SK-N-SH (cell line): Measurements from ENCODE around the gene SETBP1. TPM values are rescaled to one million over a fixed set of nuclear protein-coding genes. Genes with fewer than 3 reads are reported as not detected.

Experiments used
- CTCF ChIA-PET: fragments of 300-600, 350-600 bp; formaldehyde crosslinking; extraction: SDS; loops from one replicate; lab custom pipeline; 2021; lab: Yijun Ruan, JAX
- POLR2A ChIA-PET: fragments of 350-600 bp; sonication (Branson Sonifier 250); formaldehyde crosslinking; extraction: SDS; loops from one replicate; lab custom pipeline; 2020; ENCODE audit warnings: antibody characterized with exemption, inconsistent platforms; lab: Yijun Ruan, JAX
- DNase-seq: peaks from one replicate; pipeline ENCODE4 v3.0.0; 2012
- H2AFZ ChIP-seq: fragments of 200-600 bp; sonication (generic); 2 replicates; pipeline ENCODE4 v1.8.1; 2016; ENCODE audit warnings: antibody characterized with exemption, mild to moderate bottlenecking, low read depth
- H3F3A ChIP-seq: fragments of 200-600 bp; sonication (generic); replicated peaks from 2 replicates; pipeline ENCODE3; 2016; ENCODE audit warnings: antibody characterized with exemption, mild to moderate bottlenecking; ENCODE audit not compliant: insufficient read depth
- H3K27ac ChIP-seq, 2 experiments: fragments of 200-500 bp in 1 of 2; fragments of 200-600 bp in 1 of 2; sonication (Bioruptor generic) in 1 of 2; sonication (generic), shearing (Covaris generic) in 1 of 2; 2 replicates each; pipeline versions ENCODE4 v1.5.1 to v1.6.1; 2014 to 2016; ENCODE audit warnings: low read depth in 2 of 2, inconsistent platforms in 1 of 2, low read length in 1 of 2, mild to moderate bottlenecking in 1 of 2, mixed read lengths in 1 of 2
- H3K27me3 ChIP-seq: fragments of 200-600 bp; sonication (generic), shearing (Covaris generic); 2 replicates; pipeline ENCODE4 v1.6.1; 2016; ENCODE audit warnings: mixed run types; ENCODE audit not compliant: insufficient read depth
- H3K36me3 ChIP-seq, 2 experiments: fragments of 200-500 bp in 1 of 2; fragments of 200-600 bp in 1 of 2; sonication (Bioruptor generic) in 1 of 2; sonication (generic) in 1 of 2; replicated peaks in 1 of 2; 2 replicates each; pipeline versions ENCODE3 to v1.5.1; 2014 to 2016; ENCODE audit warnings: low read length in 1 of 2, mild to moderate bottlenecking in 1 of 2; ENCODE audit not compliant: insufficient read depth in 2 of 2, control insufficient read depth in 1 of 2
- H3K4me1 ChIP-seq, 2 experiments: fragments of 200-500 bp in 1 of 2; fragments of 200-600 bp in 1 of 2; sonication (Bioruptor generic) in 1 of 2; sonication (generic), shearing (Covaris generic) in 1 of 2; 2 replicates each; pipeline versions ENCODE4 v1.5.1 to v1.6.1; 2014 to 2016; ENCODE audit warnings: low read depth in 1 of 2, low read length in 1 of 2, mixed run types in 1 of 2; ENCODE audit not compliant: insufficient read depth in 2 of 2, control insufficient read depth in 1 of 2
- H3K4me2 ChIP-seq: fragments of 200-600 bp; sonication (generic), shearing (Covaris generic); 2 replicates; pipeline ENCODE4 v1.6.1; 2017; ENCODE audit warnings: mixed run types
- H3K4me3 ChIP-seq, 2 experiments: fragments of 200-500 bp in 1 of 2; fragments of 200-600 bp in 1 of 2; sonication (Bioruptor generic) in 1 of 2; sonication (generic), shearing (Covaris generic) in 1 of 2; 2 replicates each; pipeline versions ENCODE4 v1.5.1 to v1.8.1; 2014 to 2016; ENCODE audit warnings: low read depth in 2 of 2, inconsistent platforms in 1 of 2, low read length in 1 of 2, mild to moderate bottlenecking in 1 of 2, mixed read lengths in 1 of 2, moderate library complexity in 1 of 2
- H3K79me2 ChIP-seq: fragments of 200-600 bp; sonication (generic); 2 replicates; pipeline ENCODE4 v1.8.1; 2017; ENCODE audit warnings: mild to moderate bottlenecking; ENCODE audit not compliant: insufficient read depth
- H3K9ac ChIP-seq: fragments of 200-600 bp; sonication (generic); 2 replicates; pipeline ENCODE4 v1.6.1; 2017; ENCODE audit warnings: mixed run types
- H3K9me2 ChIP-seq: fragments of 200-600 bp; sonication (generic); 2 replicates; pipeline ENCODE4 v1.6.1; 2017; ENCODE audit warnings: mixed run types
- H3K9me3 ChIP-seq: fragments of 200-600 bp; sonication (generic); 2 replicates; pipeline ENCODE4 v1.6.1; 2017; ENCODE audit warnings: mixed run types, mild to moderate bottlenecking, moderate library complexity
- H4K20me1 ChIP-seq: fragments of 200-600 bp; sonication (generic); 2 replicates; pipeline ENCODE4 v1.6.1; 2017; ENCODE audit warnings: mild to moderate bottlenecking, mixed run types; ENCODE audit not compliant: insufficient read depth
- CHD2 ChIP-seq: fragments of 150-350 bp; IDR thresholded peaks from 2 replicates; pipeline ENCODE4 v1.6.1; 2018; ENCODE audit warnings: low read length; ENCODE audit not compliant: partially characterized antibody
- ELF1 ChIP-seq: IDR thresholded peaks from 2 replicates; pipeline ENCODE4 v1.4.0; 2012
- EZH2phosphoT487 ChIP-seq: fragments of 200-600 bp; sonication (generic); IDR thresholded peaks from 2 replicates; pipeline ENCODE4 v1.6.1; 2017; ENCODE audit warnings: low read depth, mixed run types, mild to moderate bottlenecking, antibody characterized with exemption, moderate library complexity, borderline replicate concordance
- GATA2 ChIP-seq: sonication (generic); formaldehyde crosslinking; IDR thresholded peaks from 2 replicates; pipeline ENCODE4 v1.5.0; 2020; ENCODE audit warnings: mild to moderate bottlenecking, missing genetic modification reagents
- MXI1 ChIP-seq: IDR thresholded peaks from 2 replicates; pipeline ENCODE4 v1.6.1; 2012; ENCODE audit warnings: mild to moderate bottlenecking, low read depth, low read length, improper control_type of control experiment
- RAD21 ChIP-seq: IDR thresholded peaks from 2 replicates; pipeline ENCODE4 v1.6.1; 2012; ENCODE audit warnings: mild to moderate bottlenecking, low read length
- RCOR1 ChIP-seq: fragments of 150-350 bp; IDR thresholded peaks from 2 replicates; pipeline ENCODE4 v1.6.1; 2017; ENCODE audit warnings: antibody characterized with exemption, low read length
- SIN3A ChIP-seq: IDR thresholded peaks from 2 replicates; pipeline ENCODE4 v1.6.1; 2012; ENCODE audit warnings: low read depth, mild to moderate bottlenecking, low read length, moderate library complexity, borderline replicate concordance
- TAF1 ChIP-seq: IDR thresholded peaks from 2 replicates; pipeline ENCODE4 v1.6.1; 2012; ENCODE audit warnings: low read depth, mild to moderate bottlenecking, low read length, moderate library complexity, borderline replicate concordance
- TEAD4 ChIP-seq: IDR thresholded peaks from 2 replicates; pipeline ENCODE4 v1.4.0; 2012; ENCODE audit warnings: mild to moderate bottlenecking, borderline replicate concordance; ENCODE audit not compliant: insufficient read depth
- USF1 ChIP-seq: IDR thresholded peaks from 2 replicates; pipeline ENCODE4 v1.4.0; 2012; ENCODE audit warnings: low read depth, borderline replicate concordance
- YY1 ChIP-seq: IDR thresholded peaks from 2 replicates; pipeline ENCODE4 v1.4.0; 2012; ENCODE audit warnings: low read depth, mild to moderate bottlenecking
- WGBS: methylation state at CpG from one replicate; pipeline ENCODE4 v1.1.6; 2017; ENCODE audit warnings: low lambda C conversion rate; 5-methylcytosine and 5-hydroxymethylcytosine counted together
- polyA plus RNA-seq, 3 experiments: library from polyadenylated mRNA; depleted of rRNA; stranded (reverse); fragments of >200 nt; gene quantifications; 2 replicates each; pipeline ENCODE4 v1.2.3, GENCODE V29; 2012
- TF ChIP-seq, protein P1 (sequence below): fragments of 150-350 bp; IDR thresholded peaks from 2 replicates; pipeline ENCODE4 v1.6.1; 2016; ENCODE audit warnings: mild to moderate bottlenecking, low read depth, low read length
- TF ChIP-seq, protein P2 (sequence below): IDR thresholded peaks from 2 replicates; pipeline ENCODE4; 2012
- TF ChIP-seq, protein P3 (sequence below): fragments of 200-600 bp; sonication (generic); IDR thresholded peaks from 2 replicates; pipeline ENCODE4 v1.6.1; 2017; ENCODE audit warnings: antibody characterized with exemption, mild to moderate bottlenecking, moderate library complexity
- TF ChIP-seq, protein P4 (sequence below): IDR thresholded peaks from 2 replicates; pipeline ENCODE4 v1.6.1; 2012; ENCODE audit warnings: mild to moderate bottlenecking, low read depth, low read length, moderate library complexity

The SETBP1 gene
- polyA plus RNA-seq, 1 of the 3 experiments (the other 2 are of a cell fraction): 3.0 TPM

GRCh38 chr18:45019469-45019868 lies 338.8 kb downstream of the SETBP1 start:
- no peaks in the 10 kb centered on the region for H4K20me1 ChIP-seq
- ChIA-PET CTCF (interaction anchor here (1.3 kb wide), 1 partner anchor 14 kb away, joined by 3 read pairs; no protein-coding TSS in a partner anchor), POLR2A (no interaction called here)
- no peak overlapping the region for H2AFZ ChIP-seq
- DNase-seq: no peak
- no peak overlapping the region for H3K27ac ChIP-seq
- peaks cover 13 to 18% of the 10 kb centered on the region in 2 experiments for H3K4me1 ChIP-seq
- 95% methylated on average over 1 of the region's 1 CpG for WGBS
- H3K9me3 ChIP-seq: no peaks in the 10 kb centered on the region
- H3K4me3 ChIP-seq: no peak overlapping the region
- H3K79me2 ChIP-seq: no peaks in the 10 kb centered on the region
- no peak overlapping the region for H3K4me2 ChIP-seq
- H3K27me3 ChIP-seq: no peaks in the 10 kb centered on the region
- H3F3A ChIP-seq: no peaks in the 10 kb centered on the region
- H3K9me2 ChIP-seq: no peaks in the 10 kb centered on the region
- H3K9ac ChIP-seq: no peak overlapping the region
- TF ChIP-seq, protein P1, sequence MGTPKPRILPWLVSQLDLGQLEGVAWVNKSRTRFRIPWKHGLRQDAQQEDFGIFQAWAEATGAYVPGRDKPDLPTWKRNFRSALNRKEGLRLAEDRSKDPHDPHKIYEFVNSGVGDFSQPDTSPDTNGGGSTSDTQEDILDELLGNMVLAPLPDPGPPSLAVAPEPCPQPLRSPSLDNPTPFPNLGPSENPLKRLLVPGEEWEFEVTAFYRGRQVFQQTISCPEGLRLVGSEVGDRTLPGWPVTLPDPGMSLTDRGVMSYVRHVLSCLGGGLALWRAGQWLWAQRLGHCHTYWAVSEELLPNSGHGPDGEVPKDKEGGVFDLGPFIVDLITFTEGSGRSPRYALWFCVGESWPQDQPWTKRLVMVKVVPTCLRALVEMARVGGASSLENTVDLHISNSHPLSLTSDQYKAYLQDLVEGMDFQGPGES: no peak
- TF ChIP-seq CHD2: no peak
- TF ChIP-seq GATA2 (CRISPR knock-in tag): no peak
- no peak for TF ChIP-seq YY1
- no peak for TF ChIP-seq RAD21
- TF ChIP-seq, protein P2, sequence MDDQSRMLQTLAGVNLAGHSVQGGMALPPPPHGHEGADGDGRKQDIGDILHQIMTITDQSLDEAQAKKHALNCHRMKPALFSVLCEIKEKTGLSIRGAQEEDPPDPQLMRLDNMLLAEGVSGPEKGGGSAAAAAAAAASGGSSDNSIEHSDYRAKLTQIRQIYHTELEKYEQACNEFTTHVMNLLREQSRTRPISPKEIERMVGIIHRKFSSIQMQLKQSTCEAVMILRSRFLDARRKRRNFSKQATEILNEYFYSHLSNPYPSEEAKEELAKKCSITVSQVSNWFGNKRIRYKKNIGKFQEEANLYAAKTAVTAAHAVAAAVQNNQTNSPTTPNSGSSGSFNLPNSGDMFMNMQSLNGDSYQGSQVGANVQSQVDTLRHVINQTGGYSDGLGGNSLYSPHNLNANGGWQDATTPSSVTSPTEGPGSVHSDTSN: no peak
- TF ChIP-seq RCOR1: no peak
- no peak for TF ChIP-seq SIN3A
- no peak for TF ChIP-seq TAF1
- TF ChIP-seq USF1: no peak
- no peak for TF ChIP-seq EZH2phosphoT487
- TF ChIP-seq MXI1: no peak
- no peaks in the 10 kb centered on the region for H3K36me3 ChIP-seq

DNA sequence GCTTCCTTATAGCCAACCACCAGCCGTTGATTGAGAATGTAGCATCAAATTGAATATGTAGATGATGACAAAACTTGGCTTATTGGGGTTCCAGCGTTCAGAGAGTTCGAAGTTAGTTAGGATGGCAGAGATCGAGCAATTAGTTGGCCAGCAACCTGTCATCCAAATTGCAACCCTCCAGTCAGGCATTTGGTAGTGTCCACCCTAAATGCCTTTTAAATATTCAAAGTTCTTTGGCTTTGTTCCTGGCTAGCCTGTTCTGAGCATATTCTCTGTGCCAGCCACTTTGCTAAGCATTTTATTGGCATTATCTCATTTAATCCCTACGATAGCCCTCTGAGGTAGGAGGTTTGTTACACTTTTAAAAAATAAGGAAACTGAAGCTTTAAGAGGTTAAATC lies 342.8 kb downstream of the SETBP1 start:
- ChIA-PET POLR2A (no interaction called here), CTCF (no interaction called here)
- TF ChIP-seq, protein P1: no peak
- TF ChIP-seq, protein P3, sequence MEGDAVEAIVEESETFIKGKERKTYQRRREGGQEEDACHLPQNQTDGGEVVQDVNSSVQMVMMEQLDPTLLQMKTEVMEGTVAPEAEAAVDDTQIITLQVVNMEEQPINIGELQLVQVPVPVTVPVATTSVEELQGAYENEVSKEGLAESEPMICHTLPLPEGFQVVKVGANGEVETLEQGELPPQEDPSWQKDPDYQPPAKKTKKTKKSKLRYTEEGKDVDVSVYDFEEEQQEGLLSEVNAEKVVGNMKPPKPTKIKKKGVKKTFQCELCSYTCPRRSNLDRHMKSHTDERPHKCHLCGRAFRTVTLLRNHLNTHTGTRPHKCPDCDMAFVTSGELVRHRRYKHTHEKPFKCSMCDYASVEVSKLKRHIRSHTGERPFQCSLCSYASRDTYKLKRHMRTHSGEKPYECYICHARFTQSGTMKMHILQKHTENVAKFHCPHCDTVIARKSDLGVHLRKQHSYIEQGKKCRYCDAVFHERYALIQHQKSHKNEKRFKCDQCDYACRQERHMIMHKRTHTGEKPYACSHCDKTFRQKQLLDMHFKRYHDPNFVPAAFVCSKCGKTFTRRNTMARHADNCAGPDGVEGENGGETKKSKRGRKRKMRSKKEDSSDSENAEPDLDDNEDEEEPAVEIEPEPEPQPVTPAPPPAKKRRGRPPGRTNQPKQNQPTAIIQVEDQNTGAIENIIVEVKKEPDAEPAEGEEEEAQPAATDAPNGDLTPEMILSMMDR: no peak
- TF ChIP-seq, protein P4, sequence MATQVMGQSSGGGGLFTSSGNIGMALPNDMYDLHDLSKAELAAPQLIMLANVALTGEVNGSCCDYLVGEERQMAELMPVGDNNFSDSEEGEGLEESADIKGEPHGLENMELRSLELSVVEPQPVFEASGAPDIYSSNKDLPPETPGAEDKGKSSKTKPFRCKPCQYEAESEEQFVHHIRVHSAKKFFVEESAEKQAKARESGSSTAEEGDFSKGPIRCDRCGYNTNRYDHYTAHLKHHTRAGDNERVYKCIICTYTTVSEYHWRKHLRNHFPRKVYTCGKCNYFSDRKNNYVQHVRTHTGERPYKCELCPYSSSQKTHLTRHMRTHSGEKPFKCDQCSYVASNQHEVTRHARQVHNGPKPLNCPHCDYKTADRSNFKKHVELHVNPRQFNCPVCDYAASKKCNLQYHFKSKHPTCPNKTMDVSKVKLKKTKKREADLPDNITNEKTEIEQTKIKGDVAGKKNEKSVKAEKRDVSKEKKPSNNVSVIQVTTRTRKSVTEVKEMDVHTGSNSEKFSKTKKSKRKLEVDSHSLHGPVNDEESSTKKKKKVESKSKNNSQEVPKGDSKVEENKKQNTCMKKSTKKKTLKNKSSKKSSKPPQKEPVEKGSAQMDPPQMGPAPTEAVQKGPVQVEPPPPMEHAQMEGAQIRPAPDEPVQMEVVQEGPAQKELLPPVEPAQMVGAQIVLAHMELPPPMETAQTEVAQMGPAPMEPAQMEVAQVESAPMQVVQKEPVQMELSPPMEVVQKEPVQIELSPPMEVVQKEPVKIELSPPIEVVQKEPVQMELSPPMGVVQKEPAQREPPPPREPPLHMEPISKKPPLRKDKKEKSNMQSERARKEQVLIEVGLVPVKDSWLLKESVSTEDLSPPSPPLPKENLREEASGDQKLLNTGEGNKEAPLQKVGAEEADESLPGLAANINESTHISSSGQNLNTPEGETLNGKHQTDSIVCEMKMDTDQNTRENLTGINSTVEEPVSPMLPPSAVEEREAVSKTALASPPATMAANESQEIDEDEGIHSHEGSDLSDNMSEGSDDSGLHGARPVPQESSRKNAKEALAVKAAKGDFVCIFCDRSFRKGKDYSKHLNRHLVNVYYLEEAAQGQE: no peak
- TF ChIP-seq TEAD4 (no peak), TAF1 (no peak), MXI1 (no peak), ELF1 (no peak)

More for the DNA sequence above, 342.8 kb downstream of the SETBP1 start:
- H3K27ac ChIP-seq: no peak overlapping the region
- H3K4me3 ChIP-seq: no peak overlapping the region
- H3K9ac ChIP-seq: no peak overlapping the region
- H3K27me3 ChIP-seq: no peaks in the 10 kb centered on the region
- H2AFZ ChIP-seq: no peak overlapping the region
- H3K9me3 ChIP-seq: no peaks in the 10 kb centered on the region
- H3K9me2 ChIP-seq: no peaks in the 10 kb centered on the region
- no peaks in the 10 kb centered on the region for H4K20me1 ChIP-seq
- H3K79me2 ChIP-seq: no peaks in the 10 kb centered on the region
- no peak overlapping the region for H3K4me2 ChIP-seq
- no peaks in the 10 kb centered on the region for H3F3A ChIP-seq
- H3K36me3 ChIP-seq: no peaks in the 10 kb centered on the region
- no peaks in the 10 kb centered on the region for H3K4me1 ChIP-seq
- no peak for DNase-seq
- WGBS: 96% methylated on average over 5 of the region's 5 CpGs
